GM19467 (cell line): ENCODE measurements around the gene RPRML.

Experiments
- ATAC-seq: cut with Tn5 transposase; IDR thresholded peaks from one replicate; pipeline ENCODE4 v1.9.1; 2021; ENCODE audit warnings: mild to moderate bottlenecking, moderate library complexity; ENCODE audit not compliant: unreplicated experiment

The RPRML gene

DNA sequence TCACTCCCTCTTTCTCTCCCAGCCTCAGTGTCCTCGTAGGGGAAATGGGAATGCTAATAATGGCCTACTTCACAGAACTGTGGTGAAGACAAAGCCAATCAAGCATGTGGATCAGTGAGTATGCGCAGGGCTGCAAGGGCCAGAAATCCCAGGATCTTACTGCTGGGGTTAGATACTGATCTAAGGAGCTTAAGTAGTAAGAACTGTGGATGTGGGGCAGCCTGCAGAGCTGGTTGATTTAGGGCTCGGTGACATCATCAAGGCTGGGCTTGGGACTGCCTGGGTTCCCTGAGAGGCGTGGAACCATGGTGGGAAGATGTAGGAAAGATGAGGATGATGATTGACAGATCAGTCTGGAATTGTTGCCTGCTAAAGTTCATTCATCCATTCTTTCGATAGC lies 30.5 kb downstream of the RPRML start:
- ATAC-seq = no peak

DNA sequence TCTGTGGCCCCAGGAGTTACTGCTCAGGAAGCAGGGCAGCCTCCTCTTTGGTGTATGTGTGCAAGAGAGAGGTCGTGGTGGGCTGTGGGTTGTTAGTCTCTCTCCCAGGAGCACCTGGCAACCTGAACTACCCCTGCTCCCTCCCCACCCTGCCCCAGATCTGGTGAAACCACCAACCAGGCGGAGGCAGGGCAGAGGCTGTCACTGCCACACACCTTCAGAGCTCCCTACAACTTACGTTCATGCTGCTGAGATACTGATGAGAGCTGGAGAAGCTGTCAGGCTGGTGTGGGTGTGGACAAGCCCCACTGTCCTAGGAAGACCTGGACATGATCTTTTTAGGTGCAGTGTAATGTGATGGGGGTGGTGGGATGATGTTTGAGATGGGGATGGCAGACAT lies 31.8 kb downstream of the RPRML start:
- ATAC-seq = no peak

DNA sequence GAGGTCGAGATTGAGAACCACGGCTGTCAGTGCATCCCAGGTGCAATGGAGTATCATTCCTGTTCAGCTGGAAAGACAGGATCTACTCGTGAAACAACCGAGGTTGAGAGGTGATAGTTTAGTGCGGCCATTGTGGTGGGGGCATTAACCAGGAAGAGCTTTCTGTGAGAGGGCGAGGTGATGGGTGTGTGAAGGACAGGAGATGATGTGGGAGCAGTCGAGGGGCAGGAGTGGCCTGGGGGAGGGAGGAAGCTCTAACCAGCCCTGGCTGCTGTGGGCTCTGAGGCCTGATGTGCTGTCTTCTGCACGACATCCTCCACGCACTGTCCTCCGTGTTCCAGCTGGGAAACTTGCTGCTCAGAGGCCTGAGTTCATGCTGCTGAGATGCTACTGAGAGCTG lies 34.1 kb downstream of the RPRML start:
- no peak for ATAC-seq

DNA sequence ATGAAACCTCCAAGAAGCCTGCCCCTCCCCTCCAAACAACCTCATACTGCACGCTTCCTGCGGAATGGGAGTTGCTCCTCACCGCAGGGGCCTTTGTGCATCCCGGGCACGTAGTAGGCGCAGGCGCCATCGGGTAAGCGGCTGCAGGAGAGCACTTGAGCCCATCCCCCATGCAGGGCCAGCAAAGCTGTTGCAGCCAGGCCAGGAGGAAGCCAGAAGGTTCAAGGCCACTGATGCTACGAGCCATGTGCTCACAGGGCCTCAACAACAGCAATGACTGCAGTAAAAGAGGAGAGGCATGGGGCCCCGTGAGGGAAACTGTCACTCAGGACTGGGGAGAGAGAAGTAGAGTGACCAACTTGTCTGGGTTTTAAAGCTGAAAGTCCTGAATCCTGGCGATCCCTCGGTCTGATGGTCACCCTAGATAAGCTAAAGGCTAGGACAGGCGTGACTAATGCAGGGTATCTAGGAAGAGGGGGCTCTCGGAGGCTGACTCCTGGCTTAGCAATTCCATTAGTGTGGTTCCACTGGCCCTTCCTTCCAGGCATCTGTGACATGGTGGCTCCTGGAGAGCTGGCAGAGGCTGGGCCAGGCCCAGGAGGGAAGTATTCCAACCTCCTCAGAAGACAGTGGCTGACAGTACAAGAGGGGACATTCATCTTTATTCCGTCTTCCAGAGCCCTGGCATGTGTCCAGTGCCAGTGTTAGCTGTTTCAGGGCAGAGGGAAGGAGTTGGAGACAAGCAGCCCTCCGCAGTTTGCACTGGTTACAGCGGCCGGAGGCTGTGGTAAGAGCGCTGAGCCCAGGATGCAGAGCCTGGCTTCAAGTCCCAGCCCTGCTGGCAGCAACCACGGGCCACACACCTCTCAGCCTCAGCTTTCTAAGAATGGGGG lies 35.3 kb downstream of the RPRML start:
- no peak for ATAC-seq

DNA sequence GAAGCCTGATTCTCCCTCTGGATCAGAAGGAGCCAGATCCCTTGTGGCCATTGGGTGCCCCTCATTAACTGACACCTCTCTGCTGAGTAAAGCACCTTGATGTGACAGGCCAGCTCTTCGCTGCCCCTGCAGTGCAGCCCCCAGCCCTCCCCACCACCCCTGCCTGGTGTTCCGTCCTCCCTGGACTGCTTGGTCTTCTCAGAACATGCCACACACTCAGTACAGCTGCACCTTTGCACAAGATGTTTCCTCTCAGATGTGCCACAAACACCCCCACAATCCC lies 35.9 kb downstream of the RPRML start:
- no peak for ATAC-seq

DNA sequence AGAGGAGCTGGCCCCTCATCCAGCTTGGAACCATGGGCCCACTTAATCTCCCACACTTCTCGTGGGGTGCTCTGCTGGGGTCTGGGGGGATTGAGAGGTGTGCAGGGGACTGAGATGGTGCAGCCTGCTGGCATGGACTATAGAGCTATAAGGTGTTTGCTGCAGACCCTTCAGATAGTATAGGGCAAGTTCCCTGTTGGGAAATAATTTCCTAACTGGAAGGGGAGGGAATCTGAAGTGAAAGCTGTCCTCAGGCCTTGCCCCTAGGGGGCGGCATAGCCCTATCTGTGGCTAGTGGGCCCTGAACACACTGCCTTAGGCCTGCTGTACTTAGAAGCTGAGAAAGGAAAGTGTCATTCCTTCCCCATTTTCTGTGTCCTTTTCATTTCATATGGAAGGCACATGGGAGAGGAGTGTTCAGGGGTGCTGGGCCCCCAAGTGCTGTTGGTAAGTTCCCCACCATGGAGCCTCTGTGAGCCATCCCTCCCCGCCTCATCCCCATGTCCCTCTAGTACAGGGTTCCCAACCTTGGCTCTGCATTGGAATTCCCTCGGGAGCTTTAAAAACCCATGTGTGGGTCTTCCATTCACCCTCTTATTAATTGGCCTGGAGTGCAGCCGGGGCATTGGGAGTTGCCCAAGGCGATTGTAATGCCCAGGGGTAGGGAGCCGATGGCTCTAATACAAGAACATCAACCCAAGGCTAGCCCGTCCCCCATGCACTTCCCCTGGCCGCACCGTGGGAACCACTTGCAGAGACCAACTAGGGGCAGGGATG lies 36.4 kb downstream of the RPRML start:
- no peak for ATAC-seq

DNA sequence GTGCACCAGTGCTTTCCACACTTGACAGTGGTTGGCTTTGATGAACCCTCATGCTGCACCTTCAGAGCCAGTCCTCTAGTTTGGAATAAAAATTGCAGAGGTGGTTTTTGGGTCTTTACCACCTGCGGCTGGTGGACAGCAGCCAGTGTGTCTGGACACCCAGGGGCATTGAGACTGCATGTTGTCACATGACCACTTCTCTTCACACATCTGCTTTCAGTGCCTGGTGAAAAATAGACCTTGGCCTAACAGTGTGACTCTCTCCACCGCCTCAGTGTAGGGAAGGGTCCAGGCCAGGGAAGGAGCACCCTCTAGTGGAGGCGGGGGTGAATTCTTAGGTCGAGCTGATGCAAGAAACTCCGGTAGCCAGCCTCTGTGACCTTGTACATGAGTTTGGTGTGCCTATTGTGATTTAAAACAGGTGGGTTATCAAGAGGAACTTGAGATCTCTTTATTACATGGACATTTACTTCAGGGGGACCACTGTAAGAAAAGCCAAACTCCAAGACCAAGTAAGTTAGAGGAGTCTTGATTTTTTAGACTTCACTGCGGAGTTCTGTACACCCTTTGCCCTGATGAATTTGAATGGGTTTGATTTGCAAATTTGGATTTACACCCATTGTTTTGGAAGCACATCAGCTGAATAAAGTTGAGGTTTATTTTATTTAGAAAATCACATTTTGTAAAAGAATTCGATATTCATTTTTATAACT lies 38.2 kb downstream of the RPRML start:
- ATAC-seq = no peak

DNA sequence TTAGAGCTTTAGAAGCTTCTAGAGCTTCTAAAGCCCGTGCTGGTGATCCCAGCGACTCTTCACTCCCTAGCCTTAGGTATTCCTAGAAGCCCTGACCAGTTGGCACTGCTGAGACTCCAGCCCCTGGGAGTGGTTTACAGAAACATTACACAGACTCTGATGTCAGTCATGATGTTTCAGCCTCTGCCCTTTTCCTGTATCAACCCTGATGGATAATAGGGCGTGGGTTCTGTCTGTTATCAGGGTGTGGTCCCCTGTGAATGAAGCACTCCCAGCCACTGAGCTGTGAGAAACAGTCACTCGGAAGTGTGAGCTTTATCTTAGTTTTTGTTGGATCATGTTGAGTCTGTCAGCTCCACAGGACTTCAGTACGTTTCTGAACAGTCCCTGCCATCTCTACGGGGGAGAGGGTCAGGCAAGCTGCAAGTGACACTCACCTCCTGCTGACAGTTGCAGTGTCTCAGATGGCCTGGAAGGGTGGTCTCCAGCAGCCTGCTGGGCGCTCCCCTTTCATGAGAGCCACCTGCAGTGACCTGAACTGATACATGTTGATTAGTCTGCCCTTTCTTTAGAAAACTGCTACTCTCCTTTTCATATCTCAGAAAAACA lies 43.3 kb downstream of the RPRML start:
- ATAC-seq = no peak

DNA sequence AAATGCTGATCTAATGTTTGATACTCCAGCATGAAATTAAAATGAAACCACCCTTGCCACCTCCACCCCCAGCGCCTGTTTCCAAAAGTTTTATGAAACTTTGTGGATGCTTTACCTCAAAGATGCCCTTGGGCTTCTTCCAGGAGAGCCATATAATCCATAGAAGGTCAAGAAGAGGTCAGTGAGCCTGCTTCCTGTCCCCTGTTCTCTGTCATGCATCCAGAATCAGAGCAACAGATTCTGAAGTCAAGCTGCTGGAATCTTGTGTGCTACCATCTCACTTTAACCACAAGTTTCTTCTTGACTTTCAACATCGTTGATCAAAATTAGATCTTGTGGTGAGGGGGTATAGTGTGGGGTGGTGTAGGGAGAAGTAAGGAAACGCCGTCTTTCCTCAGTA lies 47.5 kb downstream of the RPRML start:
- ATAC-seq = no peak

DNA sequence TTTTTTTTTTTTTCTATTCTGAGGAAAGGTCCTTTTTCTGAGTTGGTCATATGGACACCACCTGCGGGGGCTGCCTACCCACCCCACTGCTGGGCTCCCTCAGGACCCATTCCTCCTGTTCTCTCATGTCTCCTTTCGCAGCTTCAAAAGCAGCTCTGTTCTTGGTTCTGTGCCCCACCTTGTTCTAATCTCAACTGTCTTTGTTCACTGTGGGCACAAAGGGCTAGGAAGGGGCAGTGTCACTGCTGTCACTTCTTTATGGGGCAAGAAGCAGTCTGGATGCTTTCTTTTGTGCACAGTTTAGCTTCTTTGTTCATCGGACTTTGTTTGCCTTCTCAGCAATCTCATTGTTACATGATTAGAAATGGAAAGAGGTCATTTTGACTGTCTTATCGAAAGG lies 49.0 kb downstream of the RPRML start:
- no peak for ATAC-seq

DNA sequence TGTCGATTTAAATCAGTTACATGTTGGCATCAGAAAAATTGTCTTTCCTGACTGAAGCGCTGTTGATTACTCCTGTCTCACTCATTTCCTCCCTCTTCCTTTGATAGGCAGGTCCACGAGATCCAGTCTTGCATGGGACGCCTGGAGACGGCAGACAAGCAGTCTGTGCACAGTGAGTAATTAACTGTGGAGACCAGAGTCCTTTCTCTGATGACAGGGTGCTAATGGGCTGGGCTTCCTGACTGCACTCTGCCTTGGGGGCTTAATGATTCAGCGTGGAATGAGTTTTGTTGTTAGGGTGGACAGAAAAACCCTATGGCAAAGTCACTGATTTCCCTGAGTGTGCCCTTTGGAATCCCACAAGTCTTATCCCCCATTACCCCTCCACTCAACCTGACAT lies 49.6 kb downstream of the RPRML start:
- ATAC-seq = no peak

DNA sequence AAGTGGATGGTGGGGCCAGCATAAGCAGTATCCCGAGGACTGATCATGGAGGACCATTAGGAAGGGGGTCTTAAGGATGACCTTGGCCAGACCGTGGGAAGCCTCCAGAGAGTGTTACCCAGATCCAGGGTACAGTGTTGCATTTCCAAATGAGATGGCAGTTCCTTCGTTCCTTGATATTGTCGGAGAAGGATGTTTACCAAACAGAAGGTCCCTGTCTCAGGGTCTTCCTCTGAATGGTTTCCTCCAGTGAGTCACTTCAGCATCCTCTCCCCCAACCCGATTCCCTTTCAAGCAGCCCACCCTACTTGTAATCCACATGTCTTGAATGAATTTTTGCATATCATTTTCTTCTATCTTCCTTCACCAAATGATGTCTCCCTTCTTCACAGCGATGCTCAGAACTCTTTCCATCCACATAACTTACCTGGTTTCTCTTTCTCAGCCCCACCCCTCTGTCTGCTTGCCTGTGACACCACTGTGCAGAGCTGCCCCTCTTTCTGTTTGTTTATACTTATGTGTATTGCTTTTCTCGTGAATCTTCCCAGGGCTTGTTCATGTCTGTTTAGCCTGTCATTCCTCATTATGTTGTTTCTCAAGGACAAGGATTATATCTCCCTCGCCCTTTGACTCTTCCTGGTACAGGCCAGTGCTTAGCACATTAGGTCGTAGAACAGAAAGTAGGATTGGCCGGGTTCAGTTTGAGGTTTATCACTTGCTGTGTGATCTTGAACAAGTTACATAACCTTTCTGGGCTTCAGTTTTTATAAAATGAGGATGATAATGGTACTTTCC lies 50.4 kb downstream of the RPRML start:
- no peak for ATAC-seq
